ENCODE measurements around the gene CACNA1G. TPM values are rescaled to one million over a fixed set of nuclear protein-coding genes. Genes with fewer than 3 reads are reported as not detected.

Gene CACNA1G
- total RNA-seq, 1 donor from 2014 or later: 29.0 TPM

DNA sequence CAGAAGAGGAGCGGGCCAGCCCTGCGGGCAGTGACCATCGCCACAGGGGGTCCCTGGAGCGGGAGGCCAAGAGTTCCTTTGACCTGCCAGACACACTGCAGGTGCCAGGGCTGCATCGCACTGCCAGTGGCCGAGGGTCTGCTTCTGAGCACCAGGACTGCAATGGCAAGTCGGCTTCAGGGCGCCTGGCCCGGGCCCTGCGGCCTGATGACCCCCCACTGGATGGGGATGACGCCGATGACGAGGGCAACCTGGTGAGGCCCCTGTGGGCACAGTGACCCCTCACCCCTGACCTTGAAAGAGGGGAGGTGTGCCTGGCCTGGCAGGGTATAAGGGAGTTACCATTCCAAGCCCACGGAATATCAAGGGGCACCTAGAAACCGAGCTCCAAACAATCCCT, 39.1 kb downstream of the CACNA1G start:
- Mint-ChIP-seq H3K9me3 (no peaks in the 10 kb centered on the region), H3K4me1 (peaks cover 30% of the 10 kb centered on the region), H3K4me3 (no peak overlapping the region), H3K36me3 (peaks cover 2% of the 10 kb centered on the region), H3K27ac (no peak overlapping the region), H3K27me3 (ENCODE audit: low read depth) (no peaks in the 10 kb centered on the region)
- TF ChIP-seq, protein P1, sequence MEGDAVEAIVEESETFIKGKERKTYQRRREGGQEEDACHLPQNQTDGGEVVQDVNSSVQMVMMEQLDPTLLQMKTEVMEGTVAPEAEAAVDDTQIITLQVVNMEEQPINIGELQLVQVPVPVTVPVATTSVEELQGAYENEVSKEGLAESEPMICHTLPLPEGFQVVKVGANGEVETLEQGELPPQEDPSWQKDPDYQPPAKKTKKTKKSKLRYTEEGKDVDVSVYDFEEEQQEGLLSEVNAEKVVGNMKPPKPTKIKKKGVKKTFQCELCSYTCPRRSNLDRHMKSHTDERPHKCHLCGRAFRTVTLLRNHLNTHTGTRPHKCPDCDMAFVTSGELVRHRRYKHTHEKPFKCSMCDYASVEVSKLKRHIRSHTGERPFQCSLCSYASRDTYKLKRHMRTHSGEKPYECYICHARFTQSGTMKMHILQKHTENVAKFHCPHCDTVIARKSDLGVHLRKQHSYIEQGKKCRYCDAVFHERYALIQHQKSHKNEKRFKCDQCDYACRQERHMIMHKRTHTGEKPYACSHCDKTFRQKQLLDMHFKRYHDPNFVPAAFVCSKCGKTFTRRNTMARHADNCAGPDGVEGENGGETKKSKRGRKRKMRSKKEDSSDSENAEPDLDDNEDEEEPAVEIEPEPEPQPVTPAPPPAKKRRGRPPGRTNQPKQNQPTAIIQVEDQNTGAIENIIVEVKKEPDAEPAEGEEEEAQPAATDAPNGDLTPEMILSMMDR (IDR thresholded peaks at IDR 0.05; ENCODE audit: unreplicated experiment): no peak
- no peak for DNase-seq (ENCODE audit: low spot score in 2 of 2, unreplicated experiment in 2 of 2)

DNA sequence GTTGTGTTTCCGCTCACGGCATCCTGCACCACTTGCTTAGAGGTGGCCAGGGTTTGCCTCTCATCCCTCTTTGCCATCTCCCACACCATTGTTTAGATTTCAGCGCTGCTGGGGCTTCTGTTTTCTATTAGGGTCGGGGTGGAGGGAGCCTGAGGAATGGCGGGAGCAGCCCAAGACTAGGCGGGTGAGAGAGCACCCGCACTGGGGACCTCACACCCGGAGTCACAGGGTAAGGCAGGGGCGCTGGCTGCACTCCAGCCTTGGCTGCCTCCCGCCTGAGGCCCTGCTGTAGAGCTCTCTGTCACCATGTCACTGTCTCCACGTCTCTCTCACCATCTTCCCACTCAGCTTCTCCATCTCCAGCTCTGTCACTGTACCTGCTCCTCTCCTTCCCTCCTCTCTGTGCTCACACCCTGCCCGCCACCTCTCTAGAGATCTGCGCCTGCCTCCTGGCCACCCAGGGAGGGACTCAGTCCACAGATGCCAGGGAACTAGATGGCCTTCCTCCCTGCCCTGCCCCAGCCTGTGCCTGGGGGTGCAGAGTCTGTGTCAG, 41.4 kb downstream of the CACNA1G start:
- Mint-ChIP-seq H3K27ac (peak overlapping the region; percentile 11), H3K36me3 (peaks cover 2% of the 10 kb centered on the region)
- TF ChIP-seq, protein P1 (IDR thresholded peaks at IDR 0.05; ENCODE audit: unreplicated experiment): no peak

DNA sequence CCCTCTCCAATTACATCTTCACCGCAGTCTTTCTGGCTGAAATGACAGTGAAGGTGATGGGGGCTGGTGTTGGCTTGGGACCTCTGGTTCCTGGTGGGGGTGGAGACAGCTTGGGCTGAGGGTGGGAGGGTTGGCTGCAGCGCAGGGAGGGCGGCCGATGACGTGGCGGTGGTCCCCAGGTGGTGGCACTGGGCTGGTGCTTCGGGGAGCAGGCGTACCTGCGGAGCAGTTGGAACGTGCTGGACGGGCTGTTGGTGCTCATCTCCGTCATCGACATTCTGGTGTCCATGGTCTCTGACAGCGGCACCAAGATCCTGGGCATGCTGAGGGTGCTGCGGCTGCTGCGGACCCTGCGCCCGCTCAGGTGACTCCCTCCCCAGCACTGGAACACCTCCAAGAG, 42.3 kb downstream of the CACNA1G start:
- no peak for DNase-seq (ENCODE audit: low spot score in 2 of 2, unreplicated experiment in 2 of 2)
- Mint-ChIP-seq H3K9me3 (no peaks in the 10 kb centered on the region), H3K4me3 (no peak overlapping the region), H3K36me3 (no peaks in the 10 kb centered on the region), H3K4me1 (peaks cover 42% of the 10 kb centered on the region), H3K27ac (no peak overlapping the region), H3K27me3 (ENCODE audit: low read depth) (no peaks in the 10 kb centered on the region)
- TF ChIP-seq, protein P1 (IDR thresholded peaks at IDR 0.05; ENCODE audit: unreplicated experiment): no peak

More for the DNA sequence above, 41.4 kb downstream of the CACNA1G start:
- H3K4me1 Mint-ChIP-seq: peaks cover 41% of the 10 kb centered on the region
- no peaks in the 10 kb centered on the region for H3K9me3 Mint-ChIP-seq
- peak overlapping the region; percentile 28 for H3K4me3 Mint-ChIP-seq
- no peak for DNase-seq (ENCODE audit: low spot score in 2 of 2, unreplicated experiment in 2 of 2)
- H3K27me3 Mint-ChIP-seq (ENCODE audit: low read depth): no peaks in the 10 kb centered on the region

DNA sequence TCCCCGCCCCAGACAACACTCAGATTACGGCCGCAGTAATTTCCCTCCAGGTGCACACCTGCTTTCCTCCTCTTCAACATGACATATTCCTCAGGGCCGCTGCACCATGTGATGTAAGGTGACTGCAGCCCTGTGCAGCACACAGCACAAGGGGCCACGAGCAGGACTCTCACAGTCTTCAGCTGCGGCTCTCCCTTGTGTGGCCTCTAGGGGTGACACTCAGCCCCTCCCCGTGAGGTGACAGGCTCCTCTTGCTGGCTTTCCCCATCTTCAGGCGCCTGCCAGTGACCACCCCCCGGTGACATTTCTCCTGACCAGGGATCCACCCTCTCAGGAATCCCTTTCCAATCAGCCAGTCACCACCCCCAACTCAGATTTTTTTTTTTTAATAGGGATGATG, 42.8 kb downstream of the CACNA1G start:
- H3K9me3 Mint-ChIP-seq: no peaks in the 10 kb centered on the region
- no peak for DNase-seq (ENCODE audit: low spot score in 2 of 2, unreplicated experiment in 2 of 2)
- no peak overlapping the region for H3K27ac Mint-ChIP-seq
- no peaks in the 10 kb centered on the region for H3K36me3 Mint-ChIP-seq
- H3K4me3 Mint-ChIP-seq: no peak overlapping the region
- TF ChIP-seq, protein P1 (IDR thresholded peaks at IDR 0.05; ENCODE audit: unreplicated experiment): no peak
- peaks cover 42% of the 10 kb centered on the region for H3K4me1 Mint-ChIP-seq
- no peaks in the 10 kb centered on the region for H3K27me3 Mint-ChIP-seq (ENCODE audit: low read depth)

DNA sequence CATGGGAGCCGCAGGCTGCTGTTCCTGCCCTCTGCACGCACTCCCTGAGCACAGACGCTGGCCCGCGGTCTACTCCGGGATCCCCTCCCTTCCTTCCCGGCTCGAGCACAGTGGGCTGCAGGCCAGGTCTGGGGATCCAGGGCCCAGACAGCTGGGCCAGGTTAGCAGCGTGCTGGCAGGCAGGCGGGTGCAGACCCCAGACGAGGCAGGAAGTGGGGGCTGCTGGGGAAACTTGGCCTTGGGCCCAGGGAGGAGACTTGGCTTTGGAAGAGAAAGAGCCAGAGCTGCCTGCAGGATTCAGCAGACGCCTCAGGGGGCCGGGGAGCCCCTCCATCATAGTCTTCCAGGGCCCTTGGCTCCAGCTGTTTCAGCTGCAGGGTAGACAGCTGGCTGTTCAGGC, 44.0 kb downstream of the CACNA1G start:
- H3K36me3 Mint-ChIP-seq: no peaks in the 10 kb centered on the region
- H3K4me1 Mint-ChIP-seq: peaks cover 52% of the 10 kb centered on the region
- peak overlapping the region; percentile 67 for H3K27ac Mint-ChIP-seq
- H3K9me3 Mint-ChIP-seq: no peaks in the 10 kb centered on the region
- TF ChIP-seq, protein P1 (IDR thresholded peaks at IDR 0.05; ENCODE audit: unreplicated experiment): no peak
- no peak overlapping the region for H3K4me3 Mint-ChIP-seq
- H3K27me3 Mint-ChIP-seq (ENCODE audit: low read depth): no peaks in the 10 kb centered on the region
- peak; percentile 77 to 90 for DNase-seq (ENCODE audit: low spot score in 2 of 2, unreplicated experiment in 2 of 2)

DNA sequence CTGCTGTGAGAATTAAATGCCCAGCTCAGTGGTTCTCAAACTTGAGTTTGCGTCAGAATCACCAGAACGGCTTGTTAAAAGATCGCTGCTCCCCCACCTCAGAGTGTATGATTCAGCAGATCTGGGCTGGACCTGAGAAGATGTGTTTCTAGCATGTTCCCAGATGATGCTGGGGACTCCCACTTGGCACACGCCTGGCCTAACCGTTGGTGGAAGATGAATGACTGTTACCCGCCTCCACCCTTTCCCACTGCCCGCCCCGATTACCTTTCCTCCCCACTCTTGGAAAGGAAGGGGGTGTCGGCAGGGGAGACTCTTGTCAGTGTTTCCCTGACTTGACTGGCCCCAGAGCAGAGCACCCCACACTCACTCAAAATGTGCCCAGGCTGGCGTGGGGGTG, 44.9 kb downstream of the CACNA1G start:
- Mint-ChIP-seq H3K27ac (peak overlapping the region; percentile 85), H3K9me3 (no peaks in the 10 kb centered on the region), H3K4me3 (no peak overlapping the region), H3K4me1 (peaks cover 59% of the 10 kb centered on the region), H3K36me3 (no peaks in the 10 kb centered on the region), H3K27me3 (ENCODE audit: low read depth) (peaks cover 1% of the 10 kb centered on the region)
- TF ChIP-seq, protein P1 (IDR thresholded peaks at IDR 0.05; ENCODE audit: unreplicated experiment): no peak
- DNase-seq (ENCODE audit: low spot score in 2 of 2, unreplicated experiment in 2 of 2): no peak

Measured in mesothelial cell of epicardium (in vitro differentiated cells).